OCI-LY1 (cell line): Measurements from ENCODE around the gene MINK1.

ENCODE experiments used
- H2AFZ ChIP-seq: fragments of 200-600 bp; sonication (generic), shearing (Covaris generic); 2 replicates; pipeline ENCODE4 v1.6.0; 2014; ENCODE audit warnings: antibody characterized with exemption, mild to moderate bottlenecking, low read length
- H3F3A ChIP-seq: fragments of 200-600 bp; sonication (generic), shearing (Covaris generic); 2 replicates; pipeline ENCODE4 v1.6.0; 2014; ENCODE audit warnings: mild to moderate bottlenecking, antibody characterized with exemption, low read length, moderate library complexity; ENCODE audit not compliant: insufficient read depth
- H3K27ac ChIP-seq: fragments of 200-600 bp; sonication (generic); 2 replicates; pipeline ENCODE4 v1.5.1; 2014; ENCODE audit warnings: low read length, mixed run types, mild to moderate bottlenecking, low read depth; ENCODE audit not compliant: poor library complexity, severe bottlenecking
- H3K27me3 ChIP-seq: fragments of 200-600 bp; sonication (generic); 2 replicates; pipeline ENCODE4 v1.6.0; 2014; ENCODE audit warnings: antibody characterized with exemption, mild to moderate bottlenecking, low read length, moderate library complexity; ENCODE audit not compliant: insufficient read depth
- H3K36me3 ChIP-seq: fragments of 200-600 bp; sonication (generic); 2 replicates; pipeline ENCODE4 v1.6.1; 2014; ENCODE audit warnings: mild to moderate bottlenecking, antibody characterized with exemption, low read length, moderate library complexity, mixed read lengths; ENCODE audit not compliant: insufficient read depth
- H3K4me1 ChIP-seq: fragments of 200-600 bp; sonication (generic); 2 replicates; pipeline ENCODE4 v1.5.1; 2014; ENCODE audit warnings: mild to moderate bottlenecking, low read length, moderate library complexity; ENCODE audit not compliant: insufficient read depth, severe bottlenecking
- H3K4me2 ChIP-seq: fragments of 200-600 bp; sonication (generic), shearing (Covaris generic); 2 replicates; pipeline ENCODE4 v1.6.1; 2014; ENCODE audit warnings: low read length
- H3K4me3 ChIP-seq: fragments of 200-600 bp; sonication (generic); 2 replicates; pipeline ENCODE4 v1.5.1; 2014; ENCODE audit warnings: low read length, low read depth, mild to moderate bottlenecking, mixed read lengths; ENCODE audit not compliant: poor library complexity, severe bottlenecking
- H3K79me2 ChIP-seq: fragments of 200-600 bp; shearing (Covaris generic); 2 replicates; pipeline ENCODE4 v1.6.1; 2016; ENCODE audit warnings: mixed run types, low read length, mixed read lengths; ENCODE audit not compliant: insufficient read depth
- H3K9ac ChIP-seq: fragments of 200-600 bp; sonication (generic), shearing (Covaris generic); 2 replicates; pipeline ENCODE4 v1.6.1; 2014; ENCODE audit warnings: mild to moderate bottlenecking, low read length, mixed read lengths
- H3K9me2 ChIP-seq: fragments of 200-600 bp; sonication (generic), shearing (Covaris generic); 2 replicates; pipeline ENCODE4 v1.6.1; 2014; ENCODE audit warnings: low read depth, mild to moderate bottlenecking, low read length, mixed read lengths
- H3K9me3 ChIP-seq: fragments of 200-600 bp; shearing (Covaris generic); 2 replicates; pipeline ENCODE4 v1.6.1; 2014; ENCODE audit warnings: low read length, mixed read lengths
- H4K20me1 ChIP-seq: fragments of 200-600 bp; sonication (generic), shearing (Covaris generic); 2 replicates; pipeline ENCODE4 v1.6.0; 2016; ENCODE audit warnings: mild to moderate bottlenecking, low read length; ENCODE audit not compliant: insufficient read depth
- CTCF ChIP-seq: fragments of 200-600 bp; sonication (generic), shearing (Covaris generic); IDR thresholded peaks from 2 replicates; pipeline ENCODE4 v1.5.1; 2017; ENCODE audit warnings: mild to moderate bottlenecking, antibody characterized with exemption, low read length, moderate library complexity, mixed read lengths
- EZH2 ChIP-seq: fragments of 200-600 bp; sonication (generic), shearing (Covaris generic); IDR thresholded peaks from 2 replicates; pipeline ENCODE4 v1.8.0; 2017; ENCODE audit warnings: borderline replicate concordance, mixed run types, mild to moderate bottlenecking, antibody characterized with exemption, low read length, moderate library complexity, mixed read lengths

The MINK1 gene

GRCh38 chr17:4858068-4858881, 25.1 kb downstream of the MINK1 start:
- H4K20me1 ChIP-seq, result no peaks in the 10 kb centered on the region
- no peak overlapping the region for H3K27ac ChIP-seq
- H3K9ac ChIP-seq, result no peak overlapping the region
- H3K4me1 ChIP-seq, result no peaks in the 10 kb centered on the region
- H3K36me3 ChIP-seq, result 0 out of 2 replicates have a peak, but pooled peaks cover 3% of the 10 kb centered on the region
- TF ChIP-seq EZH2, result no peak
- TF ChIP-seq CTCF, result no peak
- H3K4me2 ChIP-seq, result no peak overlapping the region
- H3K9me3 ChIP-seq, result no peaks in the 10 kb centered on the region
- H3K9me2 ChIP-seq, result no peaks in the 10 kb centered on the region
- H3K27me3 ChIP-seq, result no peaks in the 10 kb centered on the region
- no peaks in the 10 kb centered on the region for H3K79me2 ChIP-seq
- H3F3A ChIP-seq, result no peaks in the 10 kb centered on the region
- H2AFZ ChIP-seq, result no peak overlapping the region
- H3K4me3 ChIP-seq, result no peak overlapping the region

- Histone ChIP-seq H2AFZ (no peak overlapping the region), H3K27me3 (no peaks in the 10 kb centered on the region), H4K20me1 (no peaks in the 10 kb centered on the region), H3K9me2 (no peaks in the 10 kb centered on the region), H3K4me2 (no peak overlapping the region), H3K4me1 (no peaks in the 10 kb centered on the region), H3K4me3 (no peak overlapping the region), H3K36me3 (0 out of 2 replicates have a peak, but pooled peaks cover 3% of the 10 kb centered on the region), H3K79me2 (no peaks in the 10 kb centered on the region), H3K9ac (no peak overlapping the region), H3K9me3 (no peaks in the 10 kb centered on the region), H3F3A (no peaks in the 10 kb centered on the region), H3K27ac (no peak overlapping the region)
- TF ChIP-seq CTCF (no peak), EZH2 (no peak)
These were observed 25.7 kb downstream of the MINK1 start for GRCh38 chr17:4858882-4859260.

- no peak overlapping the region for H2AFZ ChIP-seq
- TF ChIP-seq EZH2, result no peak
- no peak for TF ChIP-seq CTCF
- no peak overlapping the region for H3K4me2 ChIP-seq
- H3K27me3 ChIP-seq, result no peaks in the 10 kb centered on the region
- no peaks in the 10 kb centered on the region for H3K9me3 ChIP-seq
- H3F3A ChIP-seq, result no peaks in the 10 kb centered on the region
- no peaks in the 10 kb centered on the region for H3K4me1 ChIP-seq
- H3K27ac ChIP-seq, result no peak overlapping the region
- no peaks in the 10 kb centered on the region for H4K20me1 ChIP-seq
- no peaks in the 10 kb centered on the region for H3K79me2 ChIP-seq
- H3K9me2 ChIP-seq, result no peaks in the 10 kb centered on the region
- H3K4me3 ChIP-seq, result no peak overlapping the region
- no peak overlapping the region for H3K9ac ChIP-seq
- H3K36me3 ChIP-seq, result 0 out of 2 replicates have a peak, but pooled peaks cover 3% of the 10 kb centered on the region
These were observed 26.9 kb downstream of the MINK1 start for GRCh38 chr17:4859816-4860625.
